DOHH2 (cell line): ENCODE results near the gene SORT1.

Experiments
- H3F3A ChIP-seq: fragments of 200-600 bp; sonication (generic), shearing (Covaris generic); 2 replicates; pipeline ENCODE4 v1.6.0; 2016; ENCODE audit warnings: antibody characterized with exemption, mild to moderate bottlenecking; ENCODE audit not compliant: control insufficient read depth, insufficient read depth
- H3K27ac ChIP-seq: fragments of 200-600 bp; sonication (generic); 2 replicates; pipeline ENCODE4 v1.5.1; 2014; ENCODE audit warnings: low read depth, mild to moderate bottlenecking, low read length, moderate library complexity
- H3K27me3 ChIP-seq: fragments of 200-600 bp; sonication (generic); 2 replicates; pipeline ENCODE4 v1.6.1; 2014; ENCODE audit warnings: mild to moderate bottlenecking, low read length, mixed read lengths; ENCODE audit not compliant: control insufficient read depth
- H3K36me3 ChIP-seq: fragments of 200-600 bp; sonication (generic); 2 replicates; pipeline ENCODE4 v1.6.1; 2014; ENCODE audit warnings: mild to moderate bottlenecking, low read length, moderate library complexity, mixed read lengths; ENCODE audit not compliant: control insufficient read depth
- H3K4me1 ChIP-seq: fragments of 200-600 bp; sonication (generic); 2 replicates; pipeline ENCODE4 v1.6.1; 2014; ENCODE audit warnings: mild to moderate bottlenecking, low read length, mixed read lengths; ENCODE audit not compliant: control insufficient read depth
- H3K4me2 ChIP-seq: fragments of 200-600 bp; sonication (generic); 2 replicates; pipeline ENCODE4 v1.6.0; 2014; ENCODE audit warnings: mild to moderate bottlenecking, low read length, moderate library complexity
- H3K4me3 ChIP-seq: fragments of 200-600 bp; sonication (generic); 2 replicates; pipeline ENCODE4 v1.5.1; 2014; ENCODE audit warnings: mild to moderate bottlenecking, low read length, mixed read lengths
- H3K79me2 ChIP-seq: fragments of 200-600 bp; sonication (generic); 2 replicates; pipeline ENCODE4 v1.6.1; 2014; ENCODE audit warnings: mild to moderate bottlenecking, low read length, mixed read lengths; ENCODE audit not compliant: control insufficient read depth
- H3K9me2 ChIP-seq: fragments of 200-600 bp; sonication (generic); replicated peaks from 2 replicates; pipeline ENCODE4 v1.6.1; 2014; ENCODE audit warnings: mild to moderate bottlenecking, low read length, mixed read lengths; ENCODE audit not compliant: control insufficient read depth
- H3K9me3 ChIP-seq: fragments of 200-600 bp; sonication (generic); 2 replicates; pipeline ENCODE4 v1.6.1; 2014; ENCODE audit warnings: antibody characterized with exemption, low read length, mixed read lengths; ENCODE audit not compliant: control insufficient read depth, insufficient read depth
- H4K20me1 ChIP-seq: fragments of 200-600 bp; sonication (generic); 2 replicates; pipeline ENCODE4 v1.6.0; 2014; ENCODE audit warnings: low read depth, mild to moderate bottlenecking, antibody characterized with exemption, low read length, moderate library complexity; ENCODE audit not compliant: control insufficient read depth, insufficient read depth
- CTCF ChIP-seq: fragments of 200-600 bp; sonication (generic); IDR thresholded peaks from one replicate; pipeline ENCODE4 v1.5.1; 2014; ENCODE audit warnings: antibody characterized with exemption, mild to moderate bottlenecking, low read depth, low read length; ENCODE audit not compliant: poor library complexity, severe bottlenecking
- EZH2phosphoT487 ChIP-seq: fragments of 200-600 bp; sonication (generic); IDR thresholded peaks from 2 replicates; pipeline ENCODE4 v1.6.1; 2017; ENCODE audit warnings: borderline replicate concordance, mild to moderate bottlenecking, antibody characterized with exemption, low read length, moderate library complexity, mixed read lengths

The SORT1 gene

GRCh38 chr1:109441069-109441468, 43.4 kb upstream of the SORT1 start:
- no peaks in the 10 kb centered on the region for H3K9me3 ChIP-seq
- H3K79me2 ChIP-seq = no peaks in the 10 kb centered on the region
- no peak overlapping the region for H3K4me3 ChIP-seq
- H3K4me1 ChIP-seq = no peaks in the 10 kb centered on the region
- no peak for TF ChIP-seq CTCF
- no peak for TF ChIP-seq EZH2phosphoT487
- H3K27me3 ChIP-seq = peaks cover 45% of the 10 kb centered on the region
- H3K4me2 ChIP-seq = no peak overlapping the region
- H3K27ac ChIP-seq = no peak overlapping the region
- H4K20me1 ChIP-seq = no peaks in the 10 kb centered on the region
- H3F3A ChIP-seq = no peaks in the 10 kb centered on the region
- no peaks in the 10 kb centered on the region for H3K9me2 ChIP-seq
- H3K36me3 ChIP-seq = no peaks in the 10 kb centered on the region

- no peaks in the 10 kb centered on the region for H3K79me2 ChIP-seq
- H3K27me3 ChIP-seq = peaks cover 36% of the 10 kb centered on the region
Measured at GRCh38 chr1:109438798-109439297, 41.1 kb upstream of the SORT1 start.

GRCh38 chr1:109434484-109434883, 36.8 kb upstream of the SORT1 start:
- TF ChIP-seq EZH2phosphoT487 = no peak
- TF ChIP-seq CTCF = no peak
- Histone ChIP-seq H3K27me3 (peaks cover 5% of the 10 kb centered on the region; the same call in 1 of the 2 replicates), H4K20me1 (no peaks in the 10 kb centered on the region), H3K4me1 (no peaks in the 10 kb centered on the region), H3K36me3 (no peaks in the 10 kb centered on the region), H3K4me3 (no peak overlapping the region), H3K4me2 (no peak overlapping the region), H3K27ac (no peak overlapping the region), H3K9me3 (peaks cover 16% of the 10 kb centered on the region; the same call in 1 of the 2 replicates), H3K79me2 (no peaks in the 10 kb centered on the region), H3K9me2 (no peaks in the 10 kb centered on the region), H3F3A (no peaks in the 10 kb centered on the region)

More at GRCh38 chr1:109438798-109439297, 41.1 kb upstream of the SORT1 start:
- Histone ChIP-seq H3K4me3 (no peak overlapping the region), H3K36me3 (no peaks in the 10 kb centered on the region), H4K20me1 (no peaks in the 10 kb centered on the region), H3K9me2 (no peaks in the 10 kb centered on the region), H3K9me3 (peaks cover 9% of the 10 kb centered on the region; the same call in 1 of the 2 replicates), H3K4me2 (no peak overlapping the region), H3F3A (no peaks in the 10 kb centered on the region), H3K27ac (no peak overlapping the region), H3K4me1 (no peaks in the 10 kb centered on the region)
- TF ChIP-seq EZH2phosphoT487 = no peak
- TF ChIP-seq CTCF = no peak
